ENCODE results near the gene CD276. TPM values are rescaled to one million over a fixed set of nuclear protein-coding genes. Genes with fewer than 3 reads are reported as not detected.

Gene CD276
- total and polyA plus RNA-seq, 9 donors: 48.3 to 180 (median 127) TPM

DNA sequence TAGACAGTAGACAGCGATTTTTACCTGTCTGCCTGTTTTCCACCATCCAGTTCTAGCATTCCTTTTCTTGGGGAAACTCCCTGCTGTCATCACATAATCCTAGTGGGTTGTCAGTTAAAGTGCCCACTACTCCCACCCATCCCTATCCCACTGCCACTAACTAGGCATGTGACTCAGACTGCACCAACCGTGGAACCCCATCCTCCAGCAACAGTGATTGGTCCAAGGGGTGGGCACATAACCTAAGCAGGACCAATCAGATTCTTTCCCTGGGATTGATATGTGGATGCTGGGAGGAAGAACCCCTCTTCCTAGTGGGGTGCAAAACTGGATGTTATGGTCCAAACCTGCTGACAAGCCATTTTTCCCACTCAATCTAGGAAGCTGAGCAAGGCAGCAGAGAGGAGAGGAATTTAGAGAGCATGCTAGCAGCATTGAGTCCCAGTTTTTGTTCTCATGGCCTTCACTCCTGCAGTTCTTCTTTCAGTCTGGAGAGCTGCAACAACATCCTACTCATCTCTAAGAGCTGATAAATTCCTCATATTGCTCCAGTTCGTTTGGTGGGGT is 72.8 kb downstream of the CD276 start:
- DNase-seq: no peak
- Histone ChIP-seq H3K4me1 (ENCODE audit: control insufficient read depth, insufficient read depth, low read length) (peaks cover 8% of the 10 kb centered on the region), H3K4me3 (ENCODE audit: low read length) (no peak overlapping the region), H3K9me3 (replicated peaks; ENCODE audit: control insufficient read depth, low read depth, low read length) (no peaks in the 10 kb centered on the region), H3K27ac (ENCODE audit: low read length) (no peak overlapping the region), H3K27me3 (ENCODE audit: control insufficient read depth, insufficient read depth, low read length) (peaks cover 61% of the 10 kb centered on the region), H3K36me3 (ENCODE audit: control insufficient read depth, insufficient read depth, low read length) (no peaks in the 10 kb centered on the region)
- WGBS (ENCODE audit: insufficient coverage): 86% methylated on average over 1 of the region's 3 CpGs

DNA sequence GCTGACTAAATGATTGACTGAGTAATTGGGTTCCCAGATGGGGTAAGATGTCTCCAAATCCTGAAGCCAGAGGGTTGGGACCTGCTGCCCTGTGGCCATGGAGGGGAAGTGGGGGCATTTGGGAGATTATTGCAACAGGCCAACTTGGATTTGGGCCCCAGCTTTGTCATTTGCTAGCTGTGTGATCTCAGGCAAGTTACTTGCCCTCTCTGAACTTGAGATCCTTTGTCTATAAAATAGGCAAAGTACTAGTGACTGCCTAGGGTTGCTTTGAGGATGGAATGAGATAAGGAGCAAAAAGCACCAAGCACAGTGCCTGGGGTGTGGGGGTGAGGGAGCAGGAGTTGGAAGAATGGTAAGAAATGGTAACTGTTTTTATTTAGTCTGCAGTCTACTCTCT is 73.4 kb downstream of the CD276 start:
- no peak overlapping the region for H3K4me3 ChIP-seq (ENCODE audit: low read length)
- H3K36me3 ChIP-seq (ENCODE audit: control insufficient read depth, insufficient read depth, low read length): no peaks in the 10 kb centered on the region
- H3K27me3 ChIP-seq (ENCODE audit: control insufficient read depth, insufficient read depth, low read length): peaks cover 57% of the 10 kb centered on the region
- H3K4me1 ChIP-seq (ENCODE audit: control insufficient read depth, insufficient read depth, low read length): peaks cover 4% of the 10 kb centered on the region
- no peaks in the 10 kb centered on the region for H3K9me3 ChIP-seq (replicated peaks; ENCODE audit: control insufficient read depth, low read depth, low read length)
- no peak overlapping the region for H3K27ac ChIP-seq (ENCODE audit: low read length)
- no peak for DNase-seq

DNA sequence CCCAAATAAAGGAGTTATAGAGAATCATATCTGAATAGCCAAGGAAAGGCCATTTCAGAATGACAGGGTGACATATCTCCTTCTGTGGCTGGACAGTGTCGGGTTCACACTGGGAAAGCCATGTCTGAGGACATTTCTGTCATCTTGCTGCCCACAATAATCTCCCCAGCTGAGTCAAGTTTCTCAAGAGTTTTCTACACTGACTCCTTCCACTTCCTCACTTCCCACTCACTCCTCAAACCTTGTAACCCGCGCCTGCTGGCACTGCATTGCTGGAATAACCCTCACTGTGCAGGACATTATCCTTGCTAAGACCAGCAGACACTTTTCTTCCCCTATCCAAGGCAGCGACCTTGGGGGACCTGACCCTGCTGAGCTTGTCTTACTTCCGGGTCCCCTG is 74.3 kb downstream of the CD276 start:
- Histone ChIP-seq H3K4me3 (ENCODE audit: low read length) (no peak overlapping the region), H3K27ac (ENCODE audit: low read length) (no peak overlapping the region), H3K4me1 (ENCODE audit: control insufficient read depth, insufficient read depth, low read length) (peaks cover 1% of the 10 kb centered on the region), H3K36me3 (ENCODE audit: control insufficient read depth, insufficient read depth, low read length) (no peaks in the 10 kb centered on the region), H3K9me3 (replicated peaks; ENCODE audit: control insufficient read depth, low read depth, low read length) (no peaks in the 10 kb centered on the region), H3K27me3 (ENCODE audit: control insufficient read depth, insufficient read depth, low read length) (peaks cover 54% of the 10 kb centered on the region)
- WGBS (ENCODE audit: insufficient coverage): 68% methylated on average over 4 of the region's 5 CpGs
- DNase-seq: no peak

GRCh38 chr15:73760330-73761329 is 76.4 kb downstream of the CD276 start:
- no peaks in the 10 kb centered on the region for H3K36me3 ChIP-seq (ENCODE audit: control insufficient read depth, insufficient read depth, low read length)
- no peak overlapping the region for H3K4me3 ChIP-seq (ENCODE audit: low read length)
- H3K27ac ChIP-seq (ENCODE audit: low read length): no peak overlapping the region
- H3K9me3 ChIP-seq (replicated peaks; ENCODE audit: control insufficient read depth, low read depth, low read length): no peaks in the 10 kb centered on the region
- no peaks in the 10 kb centered on the region for H3K4me1 ChIP-seq (ENCODE audit: control insufficient read depth, insufficient read depth, low read length)
- H3K27me3 ChIP-seq (ENCODE audit: control insufficient read depth, insufficient read depth, low read length): peaks cover 48% of the 10 kb centered on the region
- 29% methylated on average over 9 of the region's 11 CpGs for WGBS (ENCODE audit: insufficient coverage)
- no peak for DNase-seq

- DNase-seq: no peak
- Histone ChIP-seq H3K4me3 (ENCODE audit: low read length) (no peak overlapping the region), H3K27me3 (ENCODE audit: control insufficient read depth, insufficient read depth, low read length) (peaks cover 37% of the 10 kb centered on the region), H3K4me1 (ENCODE audit: control insufficient read depth, insufficient read depth, low read length) (no peaks in the 10 kb centered on the region), H3K27ac (ENCODE audit: low read length) (no peak overlapping the region), H3K9me3 (replicated peaks; ENCODE audit: control insufficient read depth, low read depth, low read length) (no peaks in the 10 kb centered on the region), H3K36me3 (ENCODE audit: control insufficient read depth, insufficient read depth, low read length) (no peaks in the 10 kb centered on the region)
- WGBS (ENCODE audit: insufficient coverage): 39% methylated on average over 3 of the region's 3 CpGs
Measured at GRCh38 chr15:73763931-73764330, 79.7 kb downstream of the CD276 start.

Other genes with a start within 250 kb of the CD276 start
- not detected for gene REC114, start 241.2 kb upstream of the CD276 start, total RNA-seq
- gene REC114, start 241.2 kb upstream of the CD276 start, polyA plus RNA-seq (ENCODE audit: insufficient read depth in 1 of 8, insufficient read length in 8 of 8, low replicate concordance in 1 of 8): under 1 TPM in 1 of 8 donors, not detected in 7; 0.14 TPM
- 78.7 TPM for gene NPTN, start 51.0 kb upstream of the CD276 start, total RNA-seq
- 10 to 100 TPM; 64.8 to 96.4 (median 85.3) TPM for gene NPTN, start 51.0 kb upstream of the CD276 start, polyA plus RNA-seq (ENCODE audit: insufficient read depth in 1 of 8, insufficient read length in 8 of 8, low replicate concordance in 1 of 8)
- 5.7 TPM for gene INSYN1, start 69.0 kb downstream of the CD276 start, total RNA-seq
- 1 to 10 TPM; 3.1 to 9.0 (median 5.3) TPM for gene INSYN1, start 69.0 kb downstream of the CD276 start, polyA plus RNA-seq (ENCODE audit: insufficient read depth in 1 of 8, insufficient read length in 8 of 8, low replicate concordance in 1 of 8)
- not detected for gene TBC1D21, start 189.2 kb downstream of the CD276 start, total RNA-seq
- gene TBC1D21, start 189.2 kb downstream of the CD276 start, polyA plus RNA-seq (ENCODE audit: insufficient read depth in 1 of 8, insufficient read length in 8 of 8, low replicate concordance in 1 of 8): not detected
- gene LOXL1, start 242.1 kb downstream of the CD276 start, total RNA-seq: 20.0 TPM
- gene LOXL1, start 242.1 kb downstream of the CD276 start, polyA plus RNA-seq (ENCODE audit: insufficient read depth in 1 of 8, insufficient read length in 8 of 8, low replicate concordance in 1 of 8): 10 to 100 TPM; 24.2 to 48.0 (median 34.8) TPM